ENCODE data around the gene OR4B1.

OR4B1 gene

DNA sequence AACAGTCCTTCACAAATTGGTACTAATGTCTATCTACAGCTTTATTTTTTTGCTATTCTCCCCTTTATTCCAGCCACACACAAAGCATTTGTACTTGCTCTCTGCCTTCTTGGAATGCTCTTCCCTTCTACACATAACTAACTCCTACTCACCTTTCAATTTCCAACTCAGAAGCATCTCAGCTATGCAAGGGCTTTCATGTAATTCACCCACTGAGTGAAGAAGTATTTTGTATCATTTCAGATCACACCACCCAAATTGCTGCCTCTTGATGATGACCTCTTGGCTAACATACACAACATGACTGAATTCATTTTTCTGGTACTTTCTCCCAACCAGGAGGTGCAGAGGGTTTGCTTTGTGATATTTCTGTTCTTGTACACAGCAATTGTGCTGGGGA is 28.2 kb downstream of the OR4B1 start, which contains the start of gene OR4X2:
OR4X2 (plus strand) TSS at position 301 of the 400 bp plus-strand sequence; CDS start at position 301, 0 bp downstream.
- Histone ChIP-seq H3K36me3 (ENCODE audit: control insufficient read depth in 5 of 5, insufficient read depth in 5 of 5, low read length in 5 of 5) (no peaks in the 10 kb centered on the region), H3K9me3 (ENCODE audit: control insufficient read depth in 5 of 5, low read length in 5 of 5) (peaks cover 4 to 17% (median 7%) of the 10 kb centered on the region in 5 donors), H3K27ac (ENCODE audit: low read depth, low read length) (no peak within 1 kb of the TSS), H3K4me3 (ENCODE audit: low read depth in 1 of 5, low read length in 5 of 5) (no peak within 1 kb of the TSS), H3K4me1 (ENCODE audit: control insufficient read depth in 5 of 5, insufficient read depth in 5 of 5, low read length in 5 of 5) (no peaks in the 10 kb centered on the region), H3K9ac (ENCODE audit: low read length in 5 of 5) (no peak within 1 kb of the TSS), H3K27me3 (ENCODE audit: control insufficient read depth in 5 of 5, insufficient read depth in 4 of 5, low read length in 5 of 5) (peaks cover 0 to 2% (median 0%) of the 10 kb centered on the region in 5 donors)

DNA sequence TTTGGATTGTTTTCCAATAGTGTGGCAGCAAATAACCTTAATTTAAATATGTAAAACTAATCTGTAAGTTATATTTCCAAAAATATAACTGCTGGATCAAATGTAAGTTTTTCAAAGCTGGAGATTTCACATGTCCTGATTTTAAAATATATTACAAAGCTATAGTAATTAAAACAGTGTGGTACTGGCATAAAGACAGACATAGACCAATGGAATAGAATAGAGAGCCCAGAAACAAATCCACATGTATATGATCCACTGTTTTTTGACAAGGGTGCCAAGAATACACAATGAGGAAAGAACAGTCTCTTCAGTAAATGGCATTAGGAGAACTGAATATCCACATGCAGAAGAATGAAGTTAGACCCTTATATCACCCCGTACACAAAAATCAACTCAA is 32.3 kb downstream of the OR4B1 start:
- Histone ChIP-seq H3K4me3 (ENCODE audit: low read depth in 1 of 5, low read length in 5 of 5) (no peak overlapping the region), H3K4me1 (ENCODE audit: control insufficient read depth in 5 of 5, insufficient read depth in 5 of 5, low read length in 5 of 5) (no peaks in the 10 kb centered on the region), H3K27me3 (ENCODE audit: control insufficient read depth in 5 of 5, insufficient read depth in 4 of 5, low read length in 5 of 5) (no peaks in the 10 kb centered on the region), H3K9ac (ENCODE audit: low read length in 5 of 5) (no peak overlapping the region), H3K36me3 (ENCODE audit: control insufficient read depth in 5 of 5, insufficient read depth in 5 of 5, low read length in 5 of 5) (no peaks in the 10 kb centered on the region), H3K27ac (ENCODE audit: low read depth, low read length) (no peak overlapping the region), H3K9me3 (ENCODE audit: control insufficient read depth in 5 of 5, low read length in 5 of 5) (peaks cover 6 to 21% (median 11%) of the 10 kb centered on the region in 5 donors)

DNA sequence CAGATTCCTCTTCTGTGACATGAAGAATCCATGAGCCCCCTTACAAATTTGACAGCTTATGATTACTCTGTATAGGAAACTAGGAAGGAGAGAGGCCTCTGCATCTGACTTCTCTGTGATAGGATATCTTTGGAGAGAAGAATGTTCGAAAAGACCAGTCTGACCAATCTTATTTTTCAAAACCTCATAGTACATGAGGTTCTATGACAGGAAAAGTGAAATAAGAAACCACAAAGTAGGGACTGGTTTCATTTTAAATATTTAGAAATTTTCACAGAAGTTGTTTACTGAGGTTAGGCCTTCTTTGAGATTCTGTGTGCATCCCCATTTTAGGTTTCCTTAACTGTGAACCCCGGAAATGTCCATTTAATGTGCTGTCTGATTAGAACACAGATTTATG is 45.0 kb downstream of the OR4B1 start:
- H3K27me3 ChIP-seq (ENCODE audit: control insufficient read depth in 5 of 5, insufficient read depth in 4 of 5, low read length in 5 of 5), result no peaks in the 10 kb centered on the region
- no peaks in the 10 kb centered on the region for H3K9me3 ChIP-seq (ENCODE audit: control insufficient read depth in 5 of 5, low read length in 5 of 5)
- H3K4me1 ChIP-seq (ENCODE audit: control insufficient read depth in 5 of 5, insufficient read depth in 5 of 5, low read length in 5 of 5), result no peaks in the 10 kb centered on the region
- no peaks in the 10 kb centered on the region for H3K36me3 ChIP-seq (ENCODE audit: control insufficient read depth in 5 of 5, insufficient read depth in 5 of 5, low read length in 5 of 5)
- no peak overlapping the region for H3K27ac ChIP-seq (ENCODE audit: low read depth, low read length)
- H3K4me3 ChIP-seq (ENCODE audit: low read depth in 1 of 5, low read length in 5 of 5), result no peak overlapping the region
- no peak overlapping the region for H3K9ac ChIP-seq (ENCODE audit: low read length in 5 of 5)

DNA sequence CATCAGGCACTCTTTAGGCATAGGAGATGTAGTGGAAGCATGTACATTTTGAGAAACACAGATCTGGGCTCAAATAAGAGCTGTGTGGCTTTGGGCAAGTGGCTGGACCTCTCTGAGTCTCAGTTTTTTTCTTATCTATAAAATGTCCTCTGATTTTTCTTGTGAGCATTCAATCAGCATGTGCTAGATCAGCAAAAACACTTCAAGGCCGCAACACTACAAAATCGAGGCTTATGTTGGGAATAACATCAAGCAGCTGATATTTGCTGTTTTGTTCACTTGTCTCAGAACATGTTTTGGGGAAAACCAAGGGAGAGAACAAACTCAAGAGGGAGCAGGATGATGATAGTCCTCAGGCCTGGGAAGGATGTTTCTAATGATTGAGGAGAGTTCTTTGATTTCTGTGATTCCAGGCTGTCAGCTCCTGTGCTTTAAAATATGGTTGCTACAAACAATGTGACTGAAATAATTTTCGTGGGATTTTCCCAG is 46.9 kb downstream of the OR4B1 start, which contains the start of gene OR4X1:
OR4X1 (plus strand) TSS at position 439 of the 489 bp plus-strand sequence; CDS start at position 439, 0 bp downstream.
- H3K4me3 ChIP-seq (ENCODE audit: low read depth in 1 of 5, low read length in 5 of 5), result no peak within 1 kb of the TSS
- no peaks in the 10 kb centered on the region for H3K27me3 ChIP-seq (ENCODE audit: control insufficient read depth in 5 of 5, insufficient read depth in 4 of 5, low read length in 5 of 5)
- no peak within 1 kb of the TSS for H3K27ac ChIP-seq (ENCODE audit: low read depth, low read length)
- no peak within 1 kb of the TSS for H3K9ac ChIP-seq (ENCODE audit: low read length in 5 of 5)
- H3K9me3 ChIP-seq (ENCODE audit: control insufficient read depth in 5 of 5, low read length in 5 of 5), result no peaks in the 10 kb centered on the region
- no peaks in the 10 kb centered on the region for H3K4me1 ChIP-seq (ENCODE audit: control insufficient read depth in 5 of 5, insufficient read depth in 5 of 5, low read length in 5 of 5)
- no peaks in the 10 kb centered on the region for H3K36me3 ChIP-seq (ENCODE audit: control insufficient read depth in 5 of 5, insufficient read depth in 5 of 5, low read length in 5 of 5)

Data from subcutaneous abdominal adipose tissue (tissue), 5 donors.